Right ventricle myocardium superior (tissue), 1 donor: ENCODE measurements around the gene KANSL1. TPM values are rescaled to one million over a fixed set of nuclear protein-coding genes. Genes with fewer than 3 reads are reported as not detected.
A peak's percentile ranks its signal among the peaks of the same experiment; 100 is the strongest.
"Not testable (repeated sequence)": the region's sequence is repeated elsewhere in the genome, so short reads cannot be mapped to it uniquely, and the experiment has no call there.

Source experiments
- ATAC-seq: fragments of 200-7000 bp; cut with Tn5 transposase; one replicate; pipeline ENCODE4 v1.9.1; 2020; ENCODE audit warnings: mild to moderate bottlenecking; ENCODE audit not compliant: poor library complexity
- DNase-seq: peaks from one replicate; pipeline ENCODE4 v3.0.0-alpha.2; 2020
- intact Hi-C: fragments of 100-400 bp; cut with DNase I; formaldehyde crosslinking; loops from one replicate; pipeline ENCODE4 v1.11.2; 2022
- long read RNA-seq: library from polyadenylated mRNA; unstranded; transcript quantifications from one replicate; pipeline ENCODE4 v2.0.0, GENCODE V29; 2021
- total RNA-seq: library from RNA; stranded (reverse); fragmentation: NEBNext Ultra II Directional; extraction: Animal tissue kit (Norgen Biotek cat#: 25700); gene quantifications from one replicate; pipeline ENCODE4 v1.2.1, GENCODE V29; 2021
- donor health status: DM: no; HTN: yes; CAD: no; lungs with severe emphysema.

The KANSL1 gene, protein sequence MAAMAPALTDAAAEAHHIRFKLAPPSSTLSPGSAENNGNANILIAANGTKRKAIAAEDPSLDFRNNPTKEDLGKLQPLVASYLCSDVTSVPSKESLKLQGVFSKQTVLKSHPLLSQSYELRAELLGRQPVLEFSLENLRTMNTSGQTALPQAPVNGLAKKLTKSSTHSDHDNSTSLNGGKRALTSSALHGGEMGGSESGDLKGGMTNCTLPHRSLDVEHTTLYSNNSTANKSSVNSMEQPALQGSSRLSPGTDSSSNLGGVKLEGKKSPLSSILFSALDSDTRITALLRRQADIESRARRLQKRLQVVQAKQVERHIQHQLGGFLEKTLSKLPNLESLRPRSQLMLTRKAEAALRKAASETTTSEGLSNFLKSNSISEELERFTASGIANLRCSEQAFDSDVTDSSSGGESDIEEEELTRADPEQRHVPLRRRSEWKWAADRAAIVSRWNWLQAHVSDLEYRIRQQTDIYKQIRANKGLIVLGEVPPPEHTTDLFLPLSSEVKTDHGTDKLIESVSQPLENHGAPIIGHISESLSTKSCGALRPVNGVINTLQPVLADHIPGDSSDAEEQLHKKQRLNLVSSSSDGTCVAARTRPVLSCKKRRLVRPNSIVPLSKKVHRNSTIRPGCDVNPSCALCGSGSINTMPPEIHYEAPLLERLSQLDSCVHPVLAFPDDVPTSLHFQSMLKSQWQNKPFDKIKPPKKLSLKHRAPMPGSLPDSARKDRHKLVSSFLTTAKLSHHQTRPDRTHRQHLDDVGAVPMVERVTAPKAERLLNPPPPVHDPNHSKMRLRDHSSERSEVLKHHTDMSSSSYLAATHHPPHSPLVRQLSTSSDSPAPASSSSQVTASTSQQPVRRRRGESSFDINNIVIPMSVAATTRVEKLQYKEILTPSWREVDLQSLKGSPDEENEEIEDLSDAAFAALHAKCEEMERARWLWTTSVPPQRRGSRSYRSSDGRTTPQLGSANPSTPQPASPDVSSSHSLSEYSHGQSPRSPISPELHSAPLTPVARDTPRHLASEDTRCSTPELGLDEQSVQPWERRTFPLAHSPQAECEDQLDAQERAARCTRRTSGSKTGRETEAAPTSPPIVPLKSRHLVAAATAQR (N-terminal part only)
- 25.1 TPM for total RNA-seq
- long read RNA-seq, full-length matches to known transcripts: 5 of 14 reads
- long read RNA-seq, partial matches to known transcripts: 8 of 14 reads
- long read RNA-seq, other reads (novel, unspliced or antisense): 1 of 14 reads

DNA sequence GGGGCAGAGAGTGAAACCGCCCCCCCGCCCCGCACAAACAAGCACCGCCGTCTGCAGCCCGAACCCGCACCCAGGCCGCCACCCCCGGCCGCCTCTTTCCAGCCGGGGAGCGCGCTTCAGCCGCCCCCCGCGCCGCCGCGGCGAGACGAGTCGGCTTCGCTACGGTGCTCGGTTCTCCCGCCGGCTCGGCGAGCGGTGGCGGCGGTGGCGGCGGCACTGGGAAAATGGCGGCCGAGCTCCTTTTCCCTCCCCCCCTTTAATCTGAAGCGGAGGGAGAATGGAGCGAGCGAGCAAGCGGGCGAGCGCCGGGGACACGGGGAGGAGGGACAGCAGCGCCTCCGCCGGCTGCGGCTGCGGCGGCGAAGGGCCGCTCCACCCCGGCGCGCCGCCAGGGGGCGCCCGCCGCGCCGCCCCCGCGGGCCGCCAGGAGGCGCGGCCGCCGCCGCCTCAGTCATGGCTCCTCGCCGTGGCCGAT, at the start of gene KANSL1:
KANSL1 (minus strand) TSS at position 279 of the 475 bp plus-strand sequence. CDS start 21,286 bp downstream, outside the sequence.
- peak; percentile 91 for DNase-seq
- intact Hi-C loops: no loop called here
- ATAC-seq: peak; percentile 77

DNA sequence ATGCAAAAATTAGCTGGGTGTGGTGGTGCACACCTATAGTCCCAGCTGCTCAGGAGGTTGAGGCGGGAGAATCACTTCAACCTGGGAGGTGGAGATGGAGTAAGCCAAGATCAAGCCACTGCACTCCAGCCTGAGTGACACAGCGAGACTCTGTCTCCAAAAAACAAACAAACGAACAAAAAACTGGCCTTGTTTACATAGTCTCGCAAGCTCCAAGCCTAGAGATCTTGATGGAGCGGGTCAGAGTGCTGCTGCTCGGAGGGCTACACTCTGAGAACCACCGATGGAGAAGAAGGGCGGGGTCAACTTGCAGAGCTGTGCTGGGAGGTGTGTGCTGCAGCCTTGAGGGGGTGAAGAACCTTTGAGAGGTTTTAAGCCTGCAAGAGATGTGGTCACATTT, 38.1 kb upstream of the KANSL1 start:
- intact Hi-C loops, ATAC-seq: not testable (repeated sequence)

DNA sequence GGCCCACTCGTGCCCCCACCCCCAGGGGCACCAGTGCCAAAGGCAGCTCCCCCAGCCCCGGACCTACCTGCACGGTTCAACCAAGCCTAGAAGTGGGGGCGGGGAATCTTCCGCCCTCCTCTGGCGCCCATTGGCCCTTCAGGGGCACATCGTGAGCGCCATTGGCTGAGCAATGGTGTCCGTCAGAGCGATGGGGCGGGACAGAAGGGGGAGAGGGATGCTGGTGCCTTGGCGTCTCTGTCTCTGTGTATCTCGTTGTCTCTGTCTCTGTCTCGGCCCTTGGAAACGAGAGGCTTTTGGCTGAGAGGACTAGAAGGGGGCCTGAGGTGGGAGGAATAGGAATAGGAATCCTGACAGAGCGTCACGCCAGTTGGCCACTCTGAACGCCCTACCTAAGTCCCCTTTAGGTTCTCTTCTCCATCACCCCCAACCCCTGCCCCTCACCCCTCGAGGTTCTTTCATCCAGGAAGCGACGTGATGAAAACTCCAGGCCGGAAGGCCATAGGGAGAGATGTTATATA, 32.1 kb upstream of the KANSL1 start:
- DNase-seq: peak; percentile 94
- intact Hi-C loops: not testable (repeated sequence)
- peak; percentile 100 for ATAC-seq

More for the DNA sequence above, 38.1 kb upstream of the KANSL1 start:
- DNase-seq: not testable (repeated sequence)

DNA sequence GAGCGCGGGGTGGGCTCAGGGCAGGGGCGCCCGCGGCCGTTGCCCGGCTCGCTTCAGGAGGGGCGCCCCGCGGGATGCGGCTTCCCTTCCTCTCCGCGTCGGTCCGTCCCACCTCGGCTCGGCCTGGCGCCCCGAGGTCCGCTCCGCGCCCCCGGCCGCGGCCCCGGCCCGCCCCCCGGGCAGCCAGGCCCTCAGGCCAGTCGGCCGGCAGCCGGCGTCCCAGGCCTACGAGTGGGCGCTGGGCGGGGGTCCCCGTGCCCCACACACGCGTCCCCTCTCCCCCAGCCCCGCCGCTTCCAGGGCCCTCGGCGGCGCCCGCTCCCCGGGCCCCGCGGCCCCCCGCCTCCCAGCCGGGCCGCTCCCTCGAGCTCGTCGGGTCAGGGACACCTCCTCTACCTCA, 31.6 kb upstream of the KANSL1 start:
- DNase-seq, intact Hi-C loops: not testable (repeated sequence)
- peak; percentile 60 for ATAC-seq

DNA sequence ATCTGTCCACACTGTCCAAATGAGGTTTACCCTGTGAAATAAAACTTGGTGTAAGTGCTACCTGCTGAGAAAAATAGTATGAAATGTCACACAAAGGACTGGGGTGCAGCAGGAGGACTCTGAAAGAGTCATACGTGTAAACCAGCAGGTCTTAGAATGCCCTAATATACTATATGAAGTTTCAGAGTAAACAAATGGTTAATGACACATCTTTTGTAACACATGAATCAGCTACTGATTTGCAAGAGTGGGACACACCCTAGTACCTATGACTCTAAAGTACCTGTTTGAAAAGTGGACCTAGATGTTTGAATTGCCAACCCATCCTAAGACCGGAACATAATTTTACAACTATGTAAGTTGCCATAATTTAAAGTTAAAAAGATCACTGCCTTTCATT, 29.8 kb upstream of the KANSL1 start:
- intact Hi-C loops, ATAC-seq, DNase-seq: not testable (repeated sequence)

DNA sequence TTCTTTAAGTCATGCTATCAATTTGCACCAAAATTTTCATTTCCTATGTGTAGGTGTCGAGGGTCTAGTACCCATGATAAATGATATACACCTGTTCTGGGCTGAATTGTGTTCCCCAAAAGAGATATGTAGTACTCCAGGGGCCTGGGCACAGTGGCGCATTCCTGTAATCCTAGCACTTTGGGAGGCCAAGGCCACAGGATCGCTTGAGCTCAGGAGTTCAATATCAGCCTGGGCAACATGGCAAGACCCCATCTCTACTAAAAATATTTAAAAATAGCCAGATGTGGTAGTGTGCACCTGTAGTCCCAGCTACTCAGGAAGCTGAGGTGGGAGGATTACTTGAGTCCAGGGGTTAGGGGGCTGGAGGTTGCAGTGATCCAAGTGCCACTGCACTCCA, 23.5 kb upstream of the KANSL1 start:
- ATAC-seq: no peak
- DNase-seq: no peak
- intact Hi-C loops: no loop called here

DNA sequence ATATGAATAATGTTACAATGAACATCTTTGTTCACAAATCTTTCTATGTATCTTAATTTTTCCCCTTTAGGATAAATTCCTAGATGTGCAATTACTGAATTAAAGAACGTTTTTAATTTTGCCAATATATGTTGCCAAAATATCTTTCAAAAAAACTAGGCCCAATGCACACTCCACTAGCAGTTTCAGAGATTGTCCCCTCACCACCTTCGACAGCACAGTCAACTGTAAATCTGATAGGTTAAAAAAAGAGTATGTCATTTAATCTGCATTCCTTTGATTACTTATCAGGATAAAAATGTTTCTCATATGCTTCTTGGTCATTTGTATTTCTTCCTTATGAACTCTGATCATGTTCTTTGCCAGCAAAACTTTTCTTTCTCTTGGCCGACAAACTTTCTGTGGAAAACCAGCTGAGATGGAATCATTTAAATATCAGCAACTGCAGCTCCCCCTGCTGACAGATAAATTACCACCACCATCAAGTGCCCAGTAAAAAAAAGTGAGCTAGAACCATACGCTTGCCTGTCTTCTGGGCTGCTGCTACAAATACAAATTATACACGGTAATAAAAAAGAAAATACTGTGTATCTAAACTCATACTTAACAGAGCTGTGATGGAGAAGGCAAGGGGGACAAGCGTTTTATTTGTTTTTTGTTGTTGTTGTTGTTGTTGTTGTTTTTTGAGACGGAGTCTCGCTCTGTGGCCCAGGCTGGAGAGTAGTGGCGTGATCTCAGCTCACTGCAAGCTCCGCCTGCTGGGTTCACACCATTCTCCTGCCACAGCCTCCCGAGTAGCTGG, 19.6 kb upstream of the KANSL1 start:
- peak; percentile 89 for ATAC-seq
- intact Hi-C loops: loop anchor here (5.0 kb wide), 2 partner anchors 166 to 211 kb away; no protein-coding TSS in a partner anchor
- DNase-seq: no peak

DNA sequence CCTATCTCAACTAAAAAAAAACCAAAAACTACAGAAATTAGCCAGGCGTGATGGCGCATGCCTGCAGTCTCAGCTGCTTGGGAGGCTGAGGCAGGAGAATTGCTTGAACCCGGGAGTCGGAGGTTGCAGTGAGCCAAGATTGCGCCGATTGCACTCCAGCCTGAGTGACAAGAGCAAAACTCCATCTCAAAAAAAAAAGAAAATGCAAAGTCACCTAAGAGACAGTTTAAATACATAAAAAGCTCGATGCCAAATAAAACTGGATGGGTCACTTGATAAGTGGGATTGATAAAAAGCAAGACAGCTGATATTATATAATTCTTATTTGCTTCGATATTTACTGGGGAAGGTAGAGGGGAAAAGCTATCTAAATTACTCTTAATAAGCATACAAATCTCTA, 15.8 kb upstream of the KANSL1 start:
- no peak for DNase-seq
- ATAC-seq: no peak
- intact Hi-C loops: no loop called here

DNA sequence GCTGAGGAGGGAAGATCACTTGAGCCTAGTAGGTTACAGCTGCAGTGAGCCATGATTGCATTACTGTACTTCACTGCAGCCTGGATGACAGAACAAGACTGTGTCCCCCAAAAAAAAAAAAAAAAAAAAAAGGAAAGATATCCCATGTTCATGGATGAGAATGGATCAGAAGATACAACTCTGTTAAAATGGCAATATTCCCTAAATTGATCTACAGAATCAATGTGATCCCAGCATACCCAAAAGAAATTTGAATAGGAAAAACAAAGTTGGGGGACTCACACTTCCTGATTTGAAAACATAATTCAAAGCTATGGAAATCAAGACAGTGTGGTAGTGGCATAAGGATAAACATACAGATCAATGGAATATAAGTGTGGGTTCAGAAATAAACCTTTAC, 12.7 kb upstream of the KANSL1 start:
- intact Hi-C loops: no loop called here
- ATAC-seq (no peak), DNase-seq (no peak)

DNA sequence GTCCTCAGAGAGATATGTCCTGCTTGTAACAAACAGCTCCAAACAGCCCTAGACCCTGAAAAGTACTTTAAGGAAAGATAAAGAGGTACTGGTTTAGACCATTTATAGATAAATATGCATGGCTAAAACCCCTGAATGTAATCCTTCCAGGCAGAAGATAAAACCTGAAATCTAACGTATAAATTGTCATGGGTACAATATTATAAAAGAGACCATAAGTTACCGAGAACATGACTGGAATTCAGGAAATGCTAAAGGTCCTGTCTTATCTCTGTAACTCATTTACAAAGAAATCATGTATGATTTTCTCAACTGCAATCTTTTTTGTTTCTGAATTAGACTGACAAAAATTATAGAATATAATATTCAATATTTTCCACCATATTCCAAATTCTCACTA, 9.2 kb upstream of the KANSL1 start:
- ATAC-seq: no peak
- DNase-seq: no peak
- intact Hi-C loops: no loop called here

DNA sequence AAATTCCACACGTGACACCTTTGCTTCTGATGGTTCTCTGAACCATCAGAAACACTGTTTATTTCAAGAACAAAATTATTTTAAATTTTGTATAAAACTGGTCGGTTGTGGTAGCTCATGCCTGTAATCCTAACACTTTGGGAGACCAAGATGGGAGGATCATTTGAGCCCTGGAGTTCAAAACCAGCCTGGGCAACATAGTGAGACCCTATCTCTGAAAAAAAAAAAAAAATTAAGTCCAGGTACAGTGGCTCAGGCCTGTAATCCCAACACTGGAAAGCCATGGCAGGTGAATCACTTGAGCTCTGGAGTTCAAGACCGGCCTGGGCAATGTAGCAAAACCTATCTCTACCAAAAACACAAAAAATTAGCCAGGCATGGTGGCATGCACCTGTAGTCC, 8.3 kb upstream of the KANSL1 start:
- DNase-seq (no peak), ATAC-seq (no peak)

DNA sequence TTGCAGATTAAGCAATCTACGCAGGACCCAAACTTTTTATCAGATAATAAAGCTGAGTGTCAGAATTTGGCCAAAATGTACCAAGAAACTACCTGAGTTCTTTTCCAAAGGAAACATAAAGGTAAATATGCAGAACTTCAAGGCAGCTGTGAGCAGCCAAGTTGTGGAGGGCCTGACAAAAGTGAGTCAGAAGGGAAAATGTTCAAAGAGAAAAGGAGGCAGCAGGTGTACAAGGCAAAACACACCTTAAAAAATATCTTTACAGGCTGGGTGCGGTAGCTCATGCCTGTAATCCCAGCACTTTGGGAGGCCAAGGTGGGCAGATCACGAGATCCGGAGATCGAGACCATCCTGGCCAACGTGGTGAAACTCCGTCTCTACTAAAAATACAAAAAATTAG, 7.0 kb upstream of the KANSL1 start:
- no peak for DNase-seq
- no peak for ATAC-seq
- intact Hi-C loops: no loop called here

More for the DNA sequence above, 8.3 kb upstream of the KANSL1 start:
- intact Hi-C loops: no loop called here

DNA sequence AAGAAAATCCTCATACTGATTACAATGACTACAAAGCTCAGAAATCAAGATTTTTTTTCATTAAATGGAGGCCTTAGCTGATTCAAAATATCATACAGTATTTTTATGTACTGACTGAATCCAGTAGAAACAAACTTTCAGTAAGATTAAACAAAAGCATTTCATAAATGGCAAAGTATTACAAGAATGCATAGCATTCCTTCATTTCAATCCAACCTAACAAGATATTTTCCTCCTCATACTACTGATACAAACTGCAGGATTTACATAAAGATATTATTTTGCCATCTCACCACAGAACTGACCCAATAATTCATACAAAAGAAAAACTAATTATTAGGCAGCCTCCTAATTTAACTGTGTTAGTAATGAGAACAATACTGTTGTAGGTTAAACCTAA, 6.2 kb upstream of the KANSL1 start:
- ATAC-seq (no peak), DNase-seq (no peak)
- intact Hi-C loops: no loop called here

DNA sequence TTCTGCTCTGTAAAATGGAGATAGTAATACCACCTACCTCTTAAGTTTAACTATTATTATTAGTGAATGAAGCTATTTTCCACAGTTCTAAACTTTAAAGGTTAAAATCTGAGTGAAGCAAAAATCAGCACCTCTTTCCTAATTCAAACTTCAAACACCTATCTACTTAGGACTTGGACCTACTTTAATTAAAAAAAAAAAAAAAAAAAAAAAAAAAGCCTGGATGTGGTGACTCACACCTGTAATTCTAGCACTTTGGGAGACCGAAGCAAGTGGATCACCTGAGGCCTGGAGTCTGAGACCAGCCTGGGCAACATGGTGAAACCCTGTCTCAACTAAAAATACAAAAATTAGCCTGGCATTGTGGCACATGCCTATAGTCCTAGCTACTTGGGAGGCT, 5.0 kb upstream of the KANSL1 start:
- intact Hi-C loops: no loop called here
- ATAC-seq (no peak), DNase-seq (no peak)

DNA sequence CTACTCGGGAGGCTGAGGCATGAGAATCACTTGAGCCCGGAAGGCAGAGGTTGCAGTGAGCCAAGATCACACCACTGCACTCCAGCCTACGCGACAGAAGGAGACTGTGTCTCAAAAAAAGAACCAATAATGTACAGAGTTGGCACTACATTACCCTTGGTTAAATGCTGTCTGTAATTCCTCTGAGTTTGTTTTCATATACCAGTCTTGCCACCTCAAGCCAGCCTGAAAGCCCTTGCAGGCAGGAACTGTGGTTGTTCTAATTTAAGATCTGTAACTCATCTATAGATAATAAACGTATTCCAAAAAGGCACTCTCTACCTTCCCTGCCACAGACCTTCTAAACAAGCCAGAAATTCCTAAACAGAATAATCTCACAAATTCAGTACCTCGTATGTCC, 4.3 kb upstream of the KANSL1 start:
- no peak for ATAC-seq
- intact Hi-C loops: no loop called here
- no peak for DNase-seq

DNA sequence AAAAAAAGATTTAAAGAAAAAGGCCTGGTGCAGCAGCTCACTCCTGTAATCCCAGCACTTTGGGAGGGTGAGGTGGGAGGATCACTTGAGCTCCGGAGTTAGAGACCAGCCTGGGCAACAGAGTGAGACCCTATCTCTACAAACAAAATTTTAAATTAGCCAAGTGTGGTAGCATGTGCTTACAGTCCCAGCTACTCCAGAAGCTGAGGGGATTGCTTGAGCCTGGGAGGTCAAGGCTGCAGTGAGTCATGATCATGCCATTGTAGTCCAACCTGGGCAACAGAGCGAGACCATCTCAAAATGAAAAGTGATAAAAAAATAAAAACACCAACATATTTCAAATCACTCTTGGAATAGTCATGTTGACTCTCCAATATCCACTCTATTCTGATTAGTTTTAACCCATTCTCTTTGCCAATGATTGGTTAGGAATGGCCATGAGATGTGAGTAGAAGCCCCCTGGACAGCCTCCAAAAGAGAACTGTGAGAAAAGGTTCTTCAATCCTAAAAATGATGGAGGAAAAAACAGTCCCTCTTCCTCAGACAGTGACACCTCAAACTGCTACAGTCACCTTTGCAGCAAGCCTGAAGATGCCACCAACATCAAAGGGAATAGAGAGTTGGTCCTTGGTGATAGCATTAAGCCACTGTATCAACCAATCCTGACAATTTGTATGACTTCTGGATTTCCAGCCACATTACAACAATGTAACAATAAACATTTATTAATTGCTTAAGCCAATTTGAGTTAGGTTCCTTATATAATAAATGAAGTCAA, 2.9 kb upstream of the KANSL1 start:
- DNase-seq: no peak
- ATAC-seq: no peak
- intact Hi-C loops: no loop called here

DNA sequence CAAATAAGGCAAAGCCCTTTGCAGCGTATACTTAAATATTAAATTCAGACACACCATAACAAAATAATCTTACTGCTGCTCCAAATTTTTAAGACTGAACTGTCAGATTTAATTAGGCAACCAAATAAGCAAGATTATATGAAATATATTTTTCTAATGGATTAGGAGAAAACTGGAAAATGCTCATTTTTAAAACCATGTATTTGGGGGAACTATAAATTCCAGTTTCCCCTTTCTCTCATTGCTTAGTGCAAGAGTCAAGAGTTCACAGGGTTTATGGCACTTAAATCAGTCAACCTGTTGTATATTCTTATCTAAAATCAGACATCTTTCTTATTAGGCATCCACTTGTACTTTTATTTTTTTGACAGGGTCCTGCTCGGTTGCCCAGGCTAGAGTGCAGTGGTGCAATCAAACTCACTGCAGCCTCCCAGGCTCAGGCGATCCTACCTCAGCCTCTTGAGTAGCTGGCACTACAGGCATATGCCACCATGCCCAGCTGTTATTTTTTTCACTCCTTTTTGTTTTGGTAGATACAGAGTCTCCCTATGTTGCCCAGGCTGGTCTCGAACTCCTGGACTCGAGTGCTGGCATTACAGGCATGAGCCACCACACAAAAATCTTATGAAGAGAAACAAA, 2.1 kb upstream of the KANSL1 start:
- intact Hi-C loops: no loop called here
- no peak for DNase-seq
- ATAC-seq: no peak
